Karpas-422 (cell line): Measurements from ENCODE around the gene NEK7. TPM values are rescaled to one million over a fixed set of nuclear protein-coding genes. Genes with fewer than 3 reads are reported as not detected.

Experiments
- DNase-seq: peaks from one replicate; pipeline ENCODE4 v3.0.0-alpha.2; 2015
- H2AFZ ChIP-seq: fragments of 200-600 bp; sonication (generic); 2 replicates; pipeline ENCODE4 v1.6.1; 2014; ENCODE audit warnings: antibody characterized with exemption, low read length, mixed read lengths
- H3K27ac ChIP-seq: fragments of 200-600 bp; sonication (generic); 2 replicates; pipeline ENCODE4 v1.5.1; 2014; ENCODE audit warnings: mild to moderate bottlenecking, low read length, moderate library complexity
- H3K27me3 ChIP-seq: fragments of 200-600 bp; sonication (generic); 2 replicates; pipeline ENCODE4 v1.6.1; 2014; ENCODE audit warnings: low read length, mixed read lengths
- H3K36me3 ChIP-seq: fragments of 200-600 bp; sonication (generic); 2 replicates; pipeline ENCODE4 v1.6.1; 2014; ENCODE audit warnings: low read length, mixed read lengths; ENCODE audit not compliant: insufficient read depth
- H3K4me1 ChIP-seq: fragments of 200-600 bp; sonication (generic); 2 replicates; pipeline ENCODE4 v1.6.1; 2014; ENCODE audit warnings: mild to moderate bottlenecking, low read length, mixed read lengths
- H3K4me2 ChIP-seq: fragments of 200-600 bp; sonication (generic); 2 replicates; pipeline ENCODE4 v1.6.1; 2014; ENCODE audit warnings: low read length, low read depth, mild to moderate bottlenecking; ENCODE audit not compliant: poor library complexity, severe bottlenecking
- H3K4me3 ChIP-seq: fragments of 200-600 bp; sonication (generic); 2 replicates; pipeline ENCODE4 v1.5.1; 2014; ENCODE audit warnings: mild to moderate bottlenecking, antibody characterized with exemption, low read length, mixed read lengths
- H3K79me2 ChIP-seq: fragments of 200-600 bp; sonication (generic); 2 replicates; pipeline ENCODE4 v1.6.1; 2014; ENCODE audit warnings: mild to moderate bottlenecking, low read length, mixed read lengths
- H3K9ac ChIP-seq: fragments of 200-600 bp; sonication (generic); 2 replicates; pipeline ENCODE4 v1.6.0; 2014; ENCODE audit warnings: low read length
- H3K9me2 ChIP-seq: fragments of 200-600 bp; sonication (generic), shearing (Covaris generic); replicated peaks from 2 replicates; pipeline ENCODE4 v1.6.0; 2014; ENCODE audit warnings: mild to moderate bottlenecking, low read length, moderate library complexity; ENCODE audit not compliant: insufficient read depth
- H3K9me3 ChIP-seq: fragments of 300-700, 200-600 bp; sonication (generic); 2 replicates; pipeline ENCODE4 v1.6.1; 2014; ENCODE audit warnings: low read length, mixed read lengths
- H4K20me1 ChIP-seq: fragments of 200-600 bp; sonication (generic); 2 replicates; pipeline ENCODE4 v1.6.1; 2014; ENCODE audit warnings: mild to moderate bottlenecking, antibody characterized with exemption, low read length, low read depth; ENCODE audit not compliant: insufficient read depth
- total RNA-seq: library from RNA; depleted of rRNA; stranded (reverse); fragments of >200 nt; shearing (Covaris generic); gene quantifications from 2 replicates; pipeline ENCODE4 v1.2.3, GENCODE V29; 2014; ENCODE audit warnings: low replicate concordance

The NEK7 gene
- total RNA-seq, 1 experiment from 2014 or later = 133 TPM

DNA sequence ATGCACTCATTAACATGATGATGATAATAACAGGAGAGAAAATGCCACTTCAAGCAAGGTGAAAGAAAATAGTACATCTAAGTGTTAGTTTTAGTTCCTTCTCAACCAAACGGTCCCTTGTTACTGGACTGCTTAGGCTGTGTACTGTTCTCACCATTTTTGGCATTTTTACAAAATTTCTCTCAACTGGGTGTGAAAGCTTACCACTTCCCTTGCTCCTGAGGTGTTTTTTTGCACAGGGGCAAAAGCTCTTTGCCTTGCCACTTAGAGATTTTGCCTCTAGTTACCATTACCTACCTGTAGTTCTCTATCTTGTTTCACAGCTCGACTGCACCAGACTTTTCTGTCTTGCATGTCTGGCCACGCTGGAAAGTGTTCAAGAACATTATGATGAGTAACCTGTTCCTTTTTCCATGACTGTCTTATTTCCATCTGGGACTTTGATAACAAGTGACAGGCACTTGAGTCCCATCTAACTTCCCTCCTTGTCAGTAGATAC, 10.7 kb downstream of the NEK7 start:
- H3K9me2 ChIP-seq = no peaks in the 10 kb centered on the region
- H4K20me1 ChIP-seq = no peaks in the 10 kb centered on the region
- peak overlapping the region; percentile 42; the same call in 1 of the 2 replicates for H3K27ac ChIP-seq
- no peak for DNase-seq
- H3K4me2 ChIP-seq = peak overlapping the region; percentile 43
- no peaks in the 10 kb centered on the region for H3K36me3 ChIP-seq
- no peaks in the 10 kb centered on the region for H3K9me3 ChIP-seq
- peaks cover 73% of the 10 kb centered on the region for H3K4me1 ChIP-seq
- H3K27me3 ChIP-seq = no peaks in the 10 kb centered on the region
- peak overlapping the region; percentile 9 for H3K9ac ChIP-seq
- no peak overlapping the region for H2AFZ ChIP-seq
- peaks cover 100% of the 10 kb centered on the region for H3K79me2 ChIP-seq
- no peak overlapping the region for H3K4me3 ChIP-seq

DNA sequence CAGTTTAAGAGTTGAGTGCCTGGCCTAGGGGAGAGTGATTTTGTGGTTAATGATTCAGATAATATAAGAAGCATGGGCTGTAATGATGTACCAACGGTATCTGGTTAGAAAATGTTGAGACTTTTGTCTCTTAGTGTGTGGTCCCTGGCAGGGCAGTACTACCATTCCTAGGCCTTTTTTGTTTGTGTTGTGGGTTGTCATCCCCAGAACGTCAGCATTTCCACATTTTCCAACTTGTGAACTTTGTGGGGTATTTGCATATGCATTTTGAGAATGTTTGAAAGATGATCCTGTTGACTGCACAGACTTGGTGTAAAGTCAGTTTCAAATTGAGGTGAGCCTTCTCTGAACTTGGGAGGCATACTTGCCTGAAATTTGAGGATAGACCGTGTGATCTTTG, 11.4 kb downstream of the NEK7 start:
- H3K9ac ChIP-seq = no peak overlapping the region
- no peak overlapping the region for H2AFZ ChIP-seq
- no peaks in the 10 kb centered on the region for H4K20me1 ChIP-seq
- peak overlapping the region; percentile 43 for H3K4me2 ChIP-seq
- no peaks in the 10 kb centered on the region for H3K9me3 ChIP-seq
- peak overlapping the region; percentile 42; the same call in 1 of the 2 replicates for H3K27ac ChIP-seq
- H3K27me3 ChIP-seq = no peaks in the 10 kb centered on the region
- no peak for DNase-seq
- H3K4me1 ChIP-seq = peaks cover 77% of the 10 kb centered on the region
- no peaks in the 10 kb centered on the region for H3K9me2 ChIP-seq
- H3K4me3 ChIP-seq = no peak overlapping the region
- no peaks in the 10 kb centered on the region for H3K36me3 ChIP-seq
- H3K79me2 ChIP-seq = peaks cover 100% of the 10 kb centered on the region

DNA sequence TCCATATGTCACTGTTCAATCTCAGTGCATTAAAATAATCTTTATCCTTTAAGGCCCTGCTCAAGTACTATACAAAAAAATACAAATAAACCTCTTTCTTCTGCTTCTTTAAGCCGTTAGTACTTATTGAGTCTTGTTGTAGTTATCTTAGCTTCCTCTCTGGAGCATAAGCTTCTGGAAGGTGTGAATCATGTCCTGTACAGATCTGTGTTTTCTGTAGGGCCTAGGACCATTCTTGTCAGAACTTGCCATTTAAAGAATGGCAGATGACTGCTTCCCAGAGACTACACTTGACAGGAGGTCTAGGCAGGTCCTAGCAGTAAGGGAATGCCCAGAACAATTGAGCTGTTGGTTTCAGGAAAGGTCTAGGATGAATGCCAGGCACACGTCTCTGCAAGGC, 12.9 kb downstream of the NEK7 start:
- Histone ChIP-seq H3K4me3 (no peak overlapping the region), H3K9me3 (no peaks in the 10 kb centered on the region), H4K20me1 (no peaks in the 10 kb centered on the region), H3K9me2 (no peaks in the 10 kb centered on the region), H3K27ac (peak overlapping the region; percentile 20; the same call in 1 of the 2 replicates), H3K79me2 (peaks cover 100% of the 10 kb centered on the region), H3K4me2 (no peak overlapping the region), H3K27me3 (no peaks in the 10 kb centered on the region), H2AFZ (no peak overlapping the region), H3K9ac (no peak overlapping the region), H3K4me1 (peaks cover 91% of the 10 kb centered on the region), H3K36me3 (no peaks in the 10 kb centered on the region)
- DNase-seq = no peak

DNA sequence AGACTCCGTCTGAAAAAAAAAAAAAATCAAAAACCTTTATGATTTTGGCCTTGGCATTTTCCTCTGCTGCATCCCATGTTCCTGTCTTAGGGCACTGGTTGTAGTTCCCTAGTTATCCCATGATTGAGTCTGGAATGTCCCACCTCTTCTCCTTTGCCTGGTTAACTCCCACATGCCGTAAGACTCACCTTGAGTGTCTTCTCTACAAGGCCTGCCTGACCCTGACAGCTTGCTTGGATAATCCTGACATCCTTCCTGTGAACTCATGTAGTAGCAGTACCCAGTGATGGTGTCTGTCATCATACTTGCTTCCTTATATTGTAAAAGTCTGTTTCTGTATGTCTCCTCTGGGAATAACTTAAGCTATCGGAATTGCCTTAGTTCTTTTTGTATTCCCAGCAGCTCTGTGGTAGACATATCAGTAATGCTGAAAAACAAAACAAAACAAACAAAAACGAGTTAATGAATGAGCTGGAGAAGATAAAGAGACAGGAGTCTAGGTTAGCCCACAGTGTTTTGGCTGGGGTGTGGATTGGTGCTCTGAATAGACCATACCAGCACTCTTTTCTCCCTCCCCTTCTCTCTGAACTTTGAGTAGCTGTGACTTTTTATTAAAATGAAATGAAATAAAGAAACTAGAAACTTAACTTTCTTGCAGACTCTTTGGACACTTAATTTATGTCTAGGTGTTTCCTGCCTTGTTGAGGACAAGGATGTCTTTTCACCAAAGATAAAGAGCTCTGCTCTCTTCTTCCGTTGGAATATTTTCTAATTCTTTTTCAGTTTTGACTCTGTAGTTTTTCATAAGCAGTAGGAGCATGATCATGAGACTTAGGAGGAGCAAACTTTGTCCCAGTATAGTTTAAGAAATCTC, 15.1 kb downstream of the NEK7 start:
- Histone ChIP-seq H2AFZ (no peak overlapping the region), H3K4me2 (peak overlapping the region; percentile 51), H3K4me1 (peaks cover 88% of the 10 kb centered on the region), H3K79me2 (peaks cover 99% of the 10 kb centered on the region), H3K9ac (no peak overlapping the region), H3K27me3 (no peaks in the 10 kb centered on the region), H4K20me1 (no peaks in the 10 kb centered on the region), H3K9me3 (no peaks in the 10 kb centered on the region), H3K9me2 (no peaks in the 10 kb centered on the region), H3K27ac (peak overlapping the region; percentile 65), H3K4me3 (no peak overlapping the region), H3K36me3 (no peaks in the 10 kb centered on the region)
- DNase-seq = no peak

DNA sequence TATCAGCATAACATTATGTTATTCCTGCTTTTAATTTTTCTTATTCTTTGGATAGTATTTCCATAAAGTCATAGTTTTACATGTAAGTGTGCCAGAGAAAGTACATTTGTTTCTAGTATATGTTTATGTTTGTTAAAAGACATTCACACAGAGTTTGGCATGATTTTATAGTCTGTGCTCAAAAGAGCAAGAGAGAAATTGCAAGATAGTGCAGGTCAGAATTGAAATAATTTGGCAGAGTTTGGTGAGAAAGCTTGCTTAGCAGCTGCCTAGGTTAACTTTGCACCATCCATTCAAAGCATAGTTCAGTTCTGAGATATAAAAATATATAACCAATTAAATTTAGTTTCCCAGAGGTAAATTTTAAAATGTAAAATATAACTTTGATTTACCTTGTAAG, 17.0 kb downstream of the NEK7 start:
- peak overlapping the region; percentile 65 for H3K27ac ChIP-seq
- peaks cover 76% of the 10 kb centered on the region for H3K4me1 ChIP-seq
- H3K9ac ChIP-seq = peak overlapping the region; percentile 49
- no peaks in the 10 kb centered on the region for H4K20me1 ChIP-seq
- no peak for DNase-seq
- H3K79me2 ChIP-seq = peaks cover 99% of the 10 kb centered on the region
- no peaks in the 10 kb centered on the region for H3K36me3 ChIP-seq
- no peaks in the 10 kb centered on the region for H3K9me3 ChIP-seq
- H3K27me3 ChIP-seq = no peaks in the 10 kb centered on the region
- H3K4me3 ChIP-seq = peak overlapping the region; percentile 30; the same call in 1 of the 2 replicates
- H2AFZ ChIP-seq = no peak overlapping the region
- H3K9me2 ChIP-seq = no peaks in the 10 kb centered on the region
- peak overlapping the region; percentile 51 for H3K4me2 ChIP-seq

DNA sequence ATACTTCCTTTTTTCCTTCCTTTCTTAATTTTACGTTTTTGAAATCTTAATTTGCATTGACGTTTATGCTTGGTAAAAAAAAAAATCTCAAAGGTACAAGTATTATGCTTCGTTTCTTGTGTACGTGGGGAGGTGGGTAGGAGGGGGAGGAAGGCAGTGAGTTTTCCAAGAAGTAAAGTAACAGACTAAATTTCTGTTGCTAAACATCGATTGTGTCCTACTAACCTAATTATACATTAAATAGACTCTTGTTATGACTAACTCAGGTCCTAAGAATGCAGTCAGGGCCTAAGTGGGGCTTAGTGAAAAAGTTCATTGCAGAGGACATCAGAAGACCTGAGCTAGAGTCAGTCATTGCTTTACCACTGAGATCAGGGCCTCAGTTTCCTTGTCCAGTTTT, 17.5 kb downstream of the NEK7 start:
- H3K9me3 ChIP-seq = no peaks in the 10 kb centered on the region
- peak overlapping the region; percentile 30; the same call in 1 of the 2 replicates for H3K4me3 ChIP-seq
- no peaks in the 10 kb centered on the region for H3K9me2 ChIP-seq
- H4K20me1 ChIP-seq = no peaks in the 10 kb centered on the region
- DNase-seq = no peak
- no peaks in the 10 kb centered on the region for H3K36me3 ChIP-seq
- no peaks in the 10 kb centered on the region for H3K27me3 ChIP-seq
- H3K27ac ChIP-seq = peak overlapping the region; percentile 65
- no peak overlapping the region for H2AFZ ChIP-seq
- H3K4me1 ChIP-seq = peaks cover 76% of the 10 kb centered on the region
- 0 out of 2 replicates have a peak overlapping the region, but pooled peaks have one; percentile 13 for H3K9ac ChIP-seq
- H3K79me2 ChIP-seq = peaks cover 99% of the 10 kb centered on the region
- peak overlapping the region; percentile 51 for H3K4me2 ChIP-seq

DNA sequence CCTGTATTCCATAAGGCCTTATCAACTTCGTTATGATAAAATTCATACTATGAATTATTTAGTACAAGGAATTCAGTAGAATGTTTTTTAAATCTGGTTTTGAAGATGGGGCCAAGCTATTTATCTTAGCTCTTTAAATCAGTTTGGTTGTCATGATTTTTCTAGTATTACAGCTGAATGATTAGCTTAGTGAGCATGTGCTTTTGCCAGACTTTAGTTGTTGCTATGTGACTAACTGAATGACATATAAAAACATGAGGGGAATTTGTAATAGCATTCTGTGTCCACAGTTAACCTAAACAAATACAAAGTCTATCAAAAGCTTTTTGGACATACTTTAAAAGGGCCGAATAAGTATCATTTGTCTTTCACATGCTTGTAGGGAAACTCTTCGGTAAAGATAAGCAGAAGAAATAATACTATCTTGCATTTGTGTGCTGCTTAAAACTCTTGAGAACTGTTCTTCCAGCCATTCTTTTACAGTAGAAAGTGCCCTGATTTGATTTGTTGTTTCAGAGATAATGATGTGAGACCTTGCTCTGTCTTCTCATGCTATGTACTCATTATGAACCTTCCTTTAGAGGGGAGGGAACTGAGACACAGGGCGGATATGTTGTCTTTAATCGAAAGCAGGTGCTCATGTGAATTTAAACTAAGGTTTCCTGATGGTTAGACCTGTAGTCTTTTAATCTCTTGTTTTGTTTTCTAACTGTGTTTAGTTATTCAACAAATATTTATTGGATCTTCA, 18.8 kb downstream of the NEK7 start:
- no peak overlapping the region for H3K27ac ChIP-seq
- H3K4me1 ChIP-seq = peaks cover 71% of the 10 kb centered on the region
- no peak overlapping the region for H2AFZ ChIP-seq
- no peaks in the 10 kb centered on the region for H3K36me3 ChIP-seq
- peaks cover 99% of the 10 kb centered on the region for H3K79me2 ChIP-seq
- H3K4me3 ChIP-seq = no peak overlapping the region
- no peaks in the 10 kb centered on the region for H3K9me2 ChIP-seq
- H4K20me1 ChIP-seq = no peaks in the 10 kb centered on the region
- no peak for DNase-seq
- H3K9me3 ChIP-seq = no peaks in the 10 kb centered on the region
- no peak overlapping the region for H3K4me2 ChIP-seq
- H3K9ac ChIP-seq = no peak overlapping the region
- no peaks in the 10 kb centered on the region for H3K27me3 ChIP-seq

DNA sequence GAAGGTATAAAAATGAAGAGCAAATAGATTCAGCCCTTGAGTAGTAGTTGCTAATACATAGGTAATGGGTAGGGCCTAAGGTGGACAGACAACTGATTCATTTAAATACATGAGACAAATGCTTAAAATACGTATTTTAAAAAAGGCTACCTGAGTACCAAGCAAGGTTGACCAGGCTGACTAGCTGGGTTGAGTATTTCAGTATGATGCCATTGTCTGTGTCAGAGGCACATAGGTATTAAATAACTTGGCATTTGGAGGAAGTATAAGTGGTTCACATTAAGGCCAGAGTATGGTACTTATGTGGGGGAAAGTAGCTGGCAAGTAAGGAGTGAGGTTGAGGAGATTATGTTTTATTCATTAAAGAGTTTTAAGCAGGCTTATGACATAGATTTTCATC, 19.4 kb downstream of the NEK7 start:
- Histone ChIP-seq H3K4me1 (peaks cover 68% of the 10 kb centered on the region), H3K27ac (no peak overlapping the region), H3K79me2 (peaks cover 99% of the 10 kb centered on the region)

More for the DNA sequence above, 19.4 kb downstream of the NEK7 start:
- no peak overlapping the region for H2AFZ ChIP-seq
- no peak overlapping the region for H3K4me2 ChIP-seq
- no peaks in the 10 kb centered on the region for H3K9me2 ChIP-seq
- no peaks in the 10 kb centered on the region for H4K20me1 ChIP-seq
- H3K36me3 ChIP-seq = no peaks in the 10 kb centered on the region
- DNase-seq = no peak
- no peak overlapping the region for H3K4me3 ChIP-seq
- H3K9ac ChIP-seq = no peak overlapping the region
- H3K9me3 ChIP-seq = no peaks in the 10 kb centered on the region
- no peaks in the 10 kb centered on the region for H3K27me3 ChIP-seq
